Skin of body (tissue), 2 donors: ENCODE data around the gene ZKSCAN1. TPM values are rescaled to one million over a fixed set of nuclear protein-coding genes. Genes with fewer than 3 reads are reported as not detected.

ENCODE experiments used
- DNase-seq: peaks from one replicate; lab custom pipeline; 2025; lab: John Stamatoyannopoulos, UW
- total RNA-seq: library from RNA; depleted of rRNA; stranded (reverse); fragments of >200 nt; gene quantifications from one replicate; pipeline ENCODE4 v1.2.3, GENCODE V29; 2014

The ZKSCAN1 gene
- total RNA-seq, 1 donor from 2014 or later: 38.1 TPM

DNA sequence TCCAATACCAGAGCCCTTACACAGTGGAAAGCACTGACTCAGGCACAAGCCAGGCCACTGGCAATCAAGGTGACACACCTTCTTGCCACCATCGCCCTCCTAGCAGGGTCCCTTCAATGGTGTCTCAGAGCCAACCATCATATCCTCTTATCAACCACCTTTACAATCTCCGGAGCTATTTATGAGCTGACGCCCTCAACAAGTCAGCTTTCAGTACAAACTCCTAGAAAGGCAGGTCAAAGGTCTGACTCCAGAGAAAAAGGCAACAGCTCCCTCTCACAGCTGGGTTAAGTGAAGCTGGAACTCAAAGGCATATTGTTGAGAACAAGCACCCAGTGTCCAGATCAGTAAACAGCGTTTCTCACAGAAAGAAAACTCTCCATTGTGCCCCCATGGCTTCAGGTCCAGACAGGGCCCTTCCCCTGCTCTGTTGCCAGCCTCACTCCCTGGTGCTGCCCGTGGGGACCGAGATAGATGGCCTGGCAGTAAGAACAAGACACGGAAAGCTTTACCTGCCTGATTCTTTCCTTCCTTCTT lies 63.7 kb downstream of the ZKSCAN1 start:
- DNase-seq: no peak

DNA sequence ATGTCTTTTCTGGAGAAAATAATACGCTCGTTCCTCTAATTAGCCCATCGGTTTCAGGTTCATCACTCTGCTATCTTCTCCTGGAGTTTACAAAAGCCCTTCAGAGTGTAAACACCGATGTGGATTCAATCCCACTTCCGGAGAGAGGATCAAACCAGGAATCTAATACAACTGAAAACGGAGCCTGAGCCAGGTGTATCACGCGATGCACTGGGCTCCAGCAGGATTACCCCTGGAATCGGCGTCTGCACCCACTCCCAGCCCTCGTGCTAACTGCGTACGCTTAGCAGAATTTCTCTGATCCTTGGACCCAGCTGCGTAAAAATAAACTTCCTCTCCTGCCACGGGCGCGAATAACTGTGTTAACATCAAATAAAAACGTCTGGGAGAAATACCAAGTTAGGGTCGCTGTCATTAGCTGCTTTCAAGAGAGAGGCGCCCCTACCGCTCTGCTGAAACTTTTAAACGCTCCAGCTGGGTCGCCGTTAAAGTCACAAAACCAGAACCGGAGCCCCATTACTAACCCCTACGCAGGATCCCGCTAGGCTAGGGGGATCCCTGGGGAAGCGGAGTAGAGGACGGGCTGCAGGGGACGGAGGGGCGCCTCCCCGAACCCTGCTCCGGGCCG lies 65.6 kb downstream of the ZKSCAN1 start:
- DNase-seq: no peak

DNA sequence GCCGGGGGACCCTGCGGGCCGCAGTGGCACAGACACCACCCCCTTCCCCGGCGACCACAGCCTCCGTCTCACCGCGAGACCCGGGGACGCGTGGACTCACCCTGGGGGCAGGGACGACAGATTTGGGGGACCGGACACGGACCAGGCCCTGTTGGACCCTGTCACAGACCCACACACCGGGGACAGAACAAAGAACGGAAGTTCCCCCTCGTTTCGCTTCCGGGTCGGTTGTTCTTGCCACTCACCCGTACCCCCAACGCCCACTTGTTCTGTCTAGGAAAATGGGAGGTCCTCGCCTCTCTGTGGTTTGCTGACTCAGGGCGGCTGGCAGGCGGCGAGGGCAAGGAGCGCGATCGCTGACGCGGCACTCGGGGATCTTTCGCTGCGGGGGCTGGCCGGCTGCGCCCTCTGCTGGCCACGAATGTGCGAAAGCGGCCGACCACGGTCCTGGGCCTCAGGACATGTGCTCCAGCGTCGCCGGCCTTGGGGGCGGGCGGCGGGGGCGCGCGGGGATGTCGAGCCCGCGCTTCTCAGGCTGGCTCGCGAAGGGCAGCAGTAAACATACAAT lies 66.2 kb downstream of the ZKSCAN1 start, which contains the start of gene ZNF3:
TSS of gene ZNF3 (minus strand) at position 189 of the 568 bp plus-strand sequence. CDS start 4,366 bp downstream, outside the sequence.
- peak; percentile 99 for DNase-seq

DNA sequence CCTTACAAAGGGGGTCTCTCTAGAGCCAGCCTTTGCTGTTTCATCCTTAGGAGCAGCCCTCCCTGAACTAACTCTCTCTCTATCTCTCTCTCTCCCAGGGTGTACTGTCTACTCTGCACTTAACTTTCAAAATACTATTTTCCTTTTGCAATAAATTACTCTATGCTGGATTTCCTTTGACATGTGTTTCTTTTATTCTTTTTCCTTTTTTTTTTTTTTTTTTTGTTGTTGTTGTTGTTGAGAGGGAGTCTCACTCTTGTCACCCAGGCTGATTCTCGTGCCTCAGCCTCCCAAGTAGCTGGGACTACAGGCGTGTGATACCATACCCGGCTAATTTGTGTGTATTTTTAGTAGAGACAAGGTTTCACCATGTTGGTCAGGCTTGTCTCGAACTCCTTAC lies 67.6 kb downstream of the ZKSCAN1 start:
- no peak for DNase-seq

DNA sequence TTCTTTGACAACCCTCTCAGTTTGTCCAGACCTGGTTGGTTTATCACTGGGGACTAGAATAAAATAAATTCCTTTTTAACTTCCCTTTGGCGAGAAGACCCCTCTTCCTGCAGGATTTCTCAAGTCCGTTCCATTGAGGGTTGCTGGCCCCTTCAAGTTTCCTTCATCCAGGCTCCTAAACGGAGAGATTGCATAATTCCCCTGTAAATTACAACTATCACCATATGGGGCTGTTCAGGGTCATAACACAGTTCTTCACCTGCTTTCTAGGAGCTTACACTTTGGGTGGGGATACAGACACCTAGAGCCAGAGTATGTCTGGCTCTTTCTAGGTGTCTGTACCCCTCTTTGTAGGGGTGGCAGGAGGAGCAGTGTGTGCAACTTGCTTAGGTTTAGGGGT lies 70.1 kb downstream of the ZKSCAN1 start:
- DNase-seq: no peak

DNA sequence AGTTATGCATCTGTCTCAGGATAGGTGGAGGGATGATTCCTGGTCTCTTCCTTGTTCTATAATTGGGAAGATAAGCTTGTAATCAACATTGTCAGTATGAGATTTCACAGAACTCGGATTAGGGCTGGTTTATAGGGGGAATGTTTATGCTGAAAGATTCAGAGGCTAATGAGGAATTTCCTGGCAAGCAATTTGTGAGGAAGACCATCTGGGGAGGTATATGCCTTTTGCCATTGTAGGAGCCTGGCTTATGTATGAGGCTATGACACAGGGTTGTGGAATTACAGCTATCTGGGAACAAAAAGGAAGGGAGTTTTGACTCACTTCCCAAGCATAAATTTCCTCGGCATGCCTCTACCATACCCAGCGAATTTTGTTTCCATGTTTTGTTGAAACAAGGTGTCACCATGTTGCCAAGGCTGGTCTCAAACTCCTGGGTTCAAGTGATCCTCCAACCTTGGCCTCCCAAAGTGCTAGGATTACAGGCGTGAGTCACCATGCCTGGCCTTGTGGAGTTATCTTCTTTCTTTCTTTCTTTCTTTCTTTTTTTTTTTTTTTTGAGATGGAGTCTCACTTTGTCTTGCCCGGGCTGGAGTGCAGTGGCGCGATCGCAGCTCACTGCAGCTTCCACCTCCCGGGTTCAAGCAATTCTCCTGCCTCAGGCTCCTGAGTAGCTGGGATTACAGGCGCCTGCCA lies 71.8 kb downstream of the ZKSCAN1 start:
- no peak for DNase-seq

DNA sequence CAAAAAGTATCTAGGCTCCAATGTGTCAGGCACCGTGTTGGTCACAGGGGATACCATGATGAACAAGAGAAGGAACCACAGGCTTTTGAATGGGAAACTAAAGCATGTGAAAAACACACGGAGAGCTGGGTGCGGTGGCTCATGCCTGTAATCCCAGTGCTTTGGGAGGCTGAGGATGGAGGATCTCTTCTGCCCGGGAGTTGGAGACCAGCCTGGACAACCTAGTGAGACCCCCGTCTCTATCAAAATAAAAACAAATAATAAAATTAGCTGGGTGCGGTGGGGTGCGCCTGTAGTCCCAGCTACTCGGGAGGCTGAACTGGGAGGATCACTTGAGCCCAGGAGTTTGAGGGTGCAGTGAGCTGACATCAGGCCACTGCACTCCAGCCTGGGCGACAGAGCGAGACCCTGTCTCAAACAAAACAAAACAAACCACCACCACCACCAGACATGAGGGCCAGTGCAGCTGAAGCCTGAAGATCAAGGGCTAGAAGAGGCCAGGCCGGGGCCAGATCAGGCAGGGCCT lies 72.8 kb downstream of the ZKSCAN1 start:
- no peak for DNase-seq

DNA sequence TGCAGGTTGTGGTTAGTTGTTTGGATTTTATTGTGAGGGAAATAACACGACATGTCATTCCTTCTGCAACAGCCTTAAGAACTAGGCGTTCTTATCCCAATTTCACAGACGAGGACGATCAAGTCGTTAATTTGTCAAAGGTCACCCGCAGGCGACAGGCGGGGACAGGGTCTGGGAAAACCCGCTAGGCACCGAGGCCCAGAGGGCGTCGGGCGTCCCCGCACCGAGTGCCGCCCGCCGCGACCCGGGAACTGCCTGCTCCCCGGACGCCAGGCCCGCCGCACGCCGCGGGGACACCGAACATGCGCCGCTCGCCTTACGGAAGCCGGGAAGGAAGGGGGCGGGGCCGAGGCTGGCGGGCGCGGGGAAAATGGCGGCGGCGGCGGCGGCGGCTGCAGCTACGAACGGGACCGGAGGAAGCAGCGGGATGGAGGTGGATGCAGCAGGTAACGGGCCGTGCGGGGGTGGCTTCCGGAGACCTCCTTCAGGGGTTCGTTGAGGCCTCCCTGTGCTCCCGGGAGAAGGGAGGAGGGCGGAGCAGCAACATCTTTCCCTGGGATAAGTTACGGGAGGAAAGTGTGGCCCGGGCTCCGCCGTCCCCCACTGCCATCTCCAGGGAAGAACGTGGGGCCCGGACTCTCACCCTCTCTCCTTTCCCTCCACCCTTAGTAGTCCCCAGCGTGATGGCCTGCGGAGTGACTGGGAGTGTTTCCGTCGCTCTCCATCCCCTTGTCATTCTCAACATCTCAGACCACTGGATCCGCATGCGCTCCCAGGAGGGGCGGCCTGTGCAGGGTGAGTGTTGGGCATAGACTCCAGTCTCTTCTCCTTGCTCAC lies 73.4 kb downstream of the ZKSCAN1 start, which contains the start of gene COPS6:
TSS of gene COPS6 (plus strand) at position 349 of the 837 bp plus-strand sequence. CDS start at position 371, 22 bp downstream.
- peak; percentile 24 for DNase-seq

DNA sequence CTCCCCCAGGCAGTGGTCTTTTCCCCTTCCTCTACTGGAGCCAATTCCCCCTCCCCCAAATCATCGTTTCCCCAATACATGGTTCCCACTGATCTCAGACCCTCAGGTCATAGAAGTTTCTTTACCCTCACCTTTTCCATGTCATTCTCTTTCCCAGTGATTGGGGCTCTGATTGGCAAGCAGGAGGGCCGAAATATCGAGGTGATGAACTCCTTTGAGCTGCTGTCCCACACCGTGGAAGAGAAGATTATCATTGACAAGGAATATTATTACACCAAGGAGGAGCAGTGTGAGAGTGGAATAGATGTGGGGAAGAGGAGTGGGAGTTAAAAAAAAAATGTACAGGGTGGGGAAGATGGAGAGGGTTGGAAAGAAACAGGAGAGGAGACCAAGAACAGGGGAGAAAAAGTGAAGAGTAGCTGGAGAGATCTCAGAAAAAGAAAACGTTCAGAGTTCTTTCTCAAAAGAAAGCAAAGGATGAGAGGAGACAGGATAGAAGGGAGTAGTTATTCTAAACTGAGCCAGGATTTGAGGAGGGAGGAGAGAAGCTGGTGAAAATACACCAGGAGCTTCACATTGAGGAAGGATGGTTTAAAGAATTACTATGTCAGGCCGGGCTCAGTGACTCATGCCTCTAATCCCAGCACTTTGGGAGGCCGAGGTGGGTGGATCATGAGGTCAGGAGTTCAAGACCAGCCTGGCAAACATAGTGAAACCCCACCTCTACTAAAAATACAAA lies 74.2 kb downstream of the ZKSCAN1 start:
- no peak for DNase-seq

DNA sequence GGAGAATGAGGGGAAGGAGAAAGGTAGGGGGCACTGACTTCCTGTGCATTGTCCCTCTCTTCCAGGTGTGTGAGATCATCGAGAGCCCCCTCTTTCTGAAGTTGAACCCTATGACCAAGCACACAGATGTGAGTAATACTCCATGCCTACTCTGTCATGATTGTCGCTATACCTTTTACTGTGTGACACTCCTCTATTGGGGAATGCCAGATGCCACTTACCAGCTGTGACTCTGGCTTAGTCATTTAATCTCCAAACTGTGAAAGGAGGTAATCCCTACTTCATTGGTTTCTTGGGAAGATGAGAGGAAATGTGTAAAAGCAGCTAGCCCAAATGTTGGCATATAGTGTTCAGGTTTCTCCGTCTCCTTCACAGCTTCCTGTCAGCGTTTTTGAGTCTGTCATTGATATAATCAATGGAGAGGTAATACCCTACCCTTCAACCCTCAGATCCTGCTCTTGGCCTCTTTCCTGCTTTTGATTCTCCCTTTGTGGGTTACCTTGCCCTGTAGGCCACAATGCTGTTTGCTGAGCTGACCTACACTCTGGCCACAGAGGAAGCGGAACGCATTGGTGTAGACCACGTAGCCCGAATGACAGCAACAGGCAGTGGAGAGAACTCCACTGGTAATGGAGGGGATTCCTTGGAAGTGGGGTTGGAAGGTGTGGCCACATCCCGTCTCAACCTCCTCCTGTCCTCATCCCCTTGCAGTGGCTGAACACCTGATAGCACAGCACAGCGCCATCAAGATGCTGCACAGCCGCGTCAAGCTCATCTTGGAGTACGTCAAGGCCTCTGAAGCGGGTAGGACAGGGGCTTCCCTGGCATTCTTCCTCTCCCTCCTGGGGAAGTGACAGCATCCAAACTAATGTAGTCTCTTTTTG lies 75.4 kb downstream of the ZKSCAN1 start:
- DNase-seq: no peak

Other genes with a start within 250 kb of the ZKSCAN1 start
- 2.6 TPM for gene CYP3A4, start 231.4 kb upstream of the ZKSCAN1 start, total RNA-seq
- gene CYP3A43, start 187.6 kb upstream of the ZKSCAN1 start, total RNA-seq: not detected
- not detected for gene OR2AE1, start 138.6 kb upstream of the ZKSCAN1 start, total RNA-seq
- 19.1 TPM for gene TRIM4, start 96.1 kb upstream of the ZKSCAN1 start, total RNA-seq
- gene GJC3, start 86.0 kb upstream of the ZKSCAN1 start, total RNA-seq: 0.49 TPM
- gene AZGP1, start 39.6 kb upstream of the ZKSCAN1 start, total RNA-seq: 39.4 TPM
- 8.4 TPM for gene ZSCAN21, start 34.2 kb downstream of the ZKSCAN1 start, total RNA-seq
- 24.8 TPM for gene ZNF3, start 66.1 kb downstream of the ZKSCAN1 start, total RNA-seq
- gene COPS6, start 73.4 kb downstream of the ZKSCAN1 start, total RNA-seq: 46.1 TPM
- 47.5 TPM for gene MCM7, start 85.8 kb downstream of the ZKSCAN1 start, total RNA-seq
- 12.8 TPM for gene AP4M1, start 86.0 kb downstream of the ZKSCAN1 start, total RNA-seq
- gene TAF6, start 103.8 kb downstream of the ZKSCAN1 start, total RNA-seq: 16.3 TPM
- 23.4 TPM for gene CNPY4, start 104.0 kb downstream of the ZKSCAN1 start, total RNA-seq
- gene MBLAC1, start 111.4 kb downstream of the ZKSCAN1 start, total RNA-seq: 1.1 TPM
- 73.6 TPM for gene LAMTOR4, start 133.3 kb downstream of the ZKSCAN1 start, total RNA-seq
- 5.3 TPM for gene TRAPPC14, start 143.1 kb downstream of the ZKSCAN1 start, total RNA-seq
- 3.4 TPM for gene GAL3ST4, start 153.0 kb downstream of the ZKSCAN1 start, total RNA-seq
- 3.9 TPM for gene GPC2, start 161.8 kb downstream of the ZKSCAN1 start, total RNA-seq
- 0.89 TPM for gene STAG3, start 162.3 kb downstream of the ZKSCAN1 start, total RNA-seq
- not detected for gene PVRIG, start 204.4 kb downstream of the ZKSCAN1 start, total RNA-seq